SK-N-MC (cell line): ENCODE measurements around the gene NR1H3.

ENCODE experiments used
- EZH2 ChIP-seq: fragments of 200-600 bp; sonication (generic); IDR thresholded peaks from one replicate; pipeline ENCODE4 v1.6.1; 2017; ENCODE audit warnings: antibody characterized with exemption
- POLR2AphosphoS5 ChIP-seq: IDR thresholded peaks from 2 replicates; pipeline ENCODE4 v1.6.1; 2012; ENCODE audit warnings: mild to moderate bottlenecking, low read depth, low read length, borderline replicate concordance

DNA sequence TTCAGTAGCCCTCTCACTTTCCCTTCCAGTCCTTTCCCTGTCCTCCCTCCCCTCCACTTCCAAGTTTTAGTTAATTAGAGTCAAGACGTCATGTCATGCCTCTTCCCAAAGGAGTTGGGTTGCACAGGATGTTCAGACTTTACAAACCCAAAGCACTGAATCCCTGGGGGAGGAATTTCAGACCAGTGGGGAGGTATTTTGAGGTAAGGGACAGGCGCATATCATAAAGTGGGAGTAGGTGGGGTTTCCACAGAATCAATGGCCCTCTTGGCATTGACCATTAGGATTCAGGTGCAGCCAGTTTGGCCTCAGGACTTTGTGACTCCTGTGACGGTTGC lies 8.4 kb upstream of the NR1H3 start:
- TF ChIP-seq EZH2 (no peak), POLR2AphosphoS5 (no peak)
